Stimulated activated CD8-positive, alpha-beta memory T cell treated with anti-CD3 and anti-CD28 coated beads, Interleukin-2, amount 100 ng/mL, for 48 hours (primary cell): ENCODE data around the gene IFI16.
"Not testable (repeated sequence)": the region's sequence is repeated elsewhere in the genome, so short reads cannot be mapped to it uniquely, and the experiment has no call there.

Source experiments
- DNase-seq, 2 donors: peaks; one replicate each; pipeline ENCODE4 v3.0.0-alpha.2; 2020; ENCODE audit warnings: low read depth in 2 of 2

The IFI16 gene

DNA sequence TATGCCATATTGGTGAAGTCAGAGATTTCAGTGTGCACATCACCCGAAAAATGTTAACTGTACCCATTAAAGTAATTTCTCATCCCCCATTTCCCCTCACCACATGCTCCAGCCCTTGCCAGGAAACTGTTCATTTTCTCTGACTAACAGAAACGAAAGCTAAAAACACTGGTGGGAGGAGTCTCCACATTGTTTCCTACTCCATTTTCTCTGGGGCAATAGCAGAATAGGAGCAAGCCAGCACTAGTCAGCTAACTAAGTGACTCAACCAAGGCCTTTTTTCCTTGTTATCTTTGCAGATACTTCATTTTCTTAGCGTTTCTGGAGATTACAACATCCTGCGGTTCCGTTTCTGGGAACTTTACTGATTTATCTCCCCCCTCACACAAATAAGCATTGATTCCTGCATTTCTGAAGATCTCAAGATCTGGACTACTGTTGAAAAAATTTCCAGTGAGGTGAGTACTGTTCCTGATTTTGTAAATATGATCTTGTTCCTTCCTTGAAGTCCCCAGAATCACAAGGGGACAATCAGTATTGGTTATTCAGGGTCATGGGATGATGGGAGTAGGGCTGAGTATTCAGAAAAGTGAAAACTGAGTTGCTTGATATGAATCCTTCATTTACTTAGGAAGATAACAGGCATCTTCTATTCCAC is at the start of gene IFI16:
IFI16 (plus strand) TSS at position 204 of the 658 bp plus-strand sequence. CDS start 4,774 bp downstream, outside the sequence.
- DNase-seq: no peak

DNA sequence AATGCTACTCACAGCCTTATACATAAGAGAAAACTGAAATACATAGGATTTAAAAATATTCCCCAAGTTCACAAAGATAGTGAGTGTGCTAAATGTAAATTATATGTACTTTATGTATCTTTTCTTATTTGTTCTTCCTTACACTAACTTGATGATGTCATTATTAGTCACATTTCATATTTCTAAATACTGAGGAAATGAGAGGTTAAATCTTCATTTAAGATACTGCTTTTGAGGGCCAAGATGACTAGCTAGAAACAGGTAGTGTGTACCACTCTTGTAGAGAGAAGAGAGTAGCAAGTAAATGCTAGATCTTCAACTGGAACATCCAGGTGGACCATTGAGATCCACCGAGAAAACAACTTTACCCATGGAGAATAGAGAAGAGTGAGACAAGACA is 48.5 kb upstream of the IFI16 start:
- no peak for DNase-seq

DNA sequence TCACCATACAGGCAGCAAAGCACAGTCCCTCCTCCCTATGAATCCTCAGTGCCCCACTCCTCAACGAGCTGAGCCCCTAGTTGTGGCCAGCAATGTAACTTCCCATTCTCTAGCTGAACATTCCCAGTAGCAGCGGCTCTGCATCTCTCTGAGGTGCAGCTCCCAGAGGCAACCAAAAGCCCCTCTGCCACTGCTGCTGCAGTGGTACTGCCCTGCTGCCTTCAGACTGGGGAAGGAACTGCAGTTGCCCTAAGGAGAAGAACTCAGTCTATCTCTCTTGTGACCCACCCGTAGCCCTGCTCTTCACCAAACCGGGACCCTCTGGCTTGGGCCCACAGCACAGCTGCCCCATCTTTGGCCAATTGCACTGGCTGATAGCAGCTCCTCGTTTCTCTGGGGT is 46.7 kb upstream of the IFI16 start:
- no peak for DNase-seq

DNA sequence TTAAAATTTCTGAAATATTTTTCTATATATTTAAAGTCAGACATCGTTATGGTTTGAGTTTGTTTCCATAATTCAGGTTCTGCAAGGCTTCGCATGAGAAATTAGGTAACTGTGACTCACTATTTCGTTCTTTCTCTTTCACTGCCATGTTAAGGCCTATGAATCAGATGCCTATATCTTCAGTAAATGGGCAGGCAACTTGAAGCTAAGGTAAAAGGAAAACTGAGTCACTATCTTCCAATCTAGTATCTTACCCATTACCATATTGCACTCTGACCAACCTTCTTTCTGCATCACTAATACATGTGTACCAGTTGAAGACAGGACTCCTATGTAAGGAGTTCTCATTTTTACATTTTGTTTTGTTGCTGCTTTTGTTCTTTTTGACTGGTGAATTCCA is 40.5 kb upstream of the IFI16 start:
- no peak for DNase-seq

DNA sequence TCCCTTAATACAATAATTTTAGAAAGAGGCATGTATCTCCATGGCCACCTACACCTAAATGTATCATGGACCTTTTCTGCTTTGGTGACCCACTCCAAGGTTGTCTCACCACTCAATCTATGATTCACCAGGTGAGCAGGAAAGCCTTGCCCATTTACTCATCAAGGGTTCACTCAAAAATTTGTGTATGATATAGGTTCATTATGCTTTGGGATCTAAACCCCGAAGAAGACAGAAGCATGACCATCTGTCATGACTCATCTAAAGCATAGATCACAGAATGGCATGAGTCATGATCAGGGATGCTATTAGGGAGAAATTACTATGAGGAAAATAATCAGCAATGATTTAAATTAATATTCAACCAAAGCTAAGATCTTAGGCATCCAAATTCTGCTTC is 39.9 kb upstream of the IFI16 start:
- DNase-seq: no peak

DNA sequence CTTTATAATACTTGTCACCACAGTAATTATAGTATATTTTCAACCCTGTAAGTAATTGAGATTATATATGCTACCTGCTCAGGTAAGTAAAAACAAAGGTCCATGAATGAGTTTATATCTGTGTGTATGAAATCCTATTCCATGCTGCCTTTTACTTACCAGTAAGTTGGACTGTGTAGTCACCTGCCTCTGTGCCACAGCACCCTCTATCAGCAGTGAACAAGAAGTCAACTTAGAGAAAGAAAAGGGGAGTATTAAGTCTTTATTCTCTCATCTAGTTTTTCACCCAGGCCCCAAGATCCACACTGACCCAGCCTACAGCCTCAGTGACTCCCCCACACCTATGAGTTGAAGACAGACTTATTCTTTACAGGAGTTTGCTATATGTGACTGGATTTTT is 36.9 kb upstream of the IFI16 start:
- no peak for DNase-seq

DNA sequence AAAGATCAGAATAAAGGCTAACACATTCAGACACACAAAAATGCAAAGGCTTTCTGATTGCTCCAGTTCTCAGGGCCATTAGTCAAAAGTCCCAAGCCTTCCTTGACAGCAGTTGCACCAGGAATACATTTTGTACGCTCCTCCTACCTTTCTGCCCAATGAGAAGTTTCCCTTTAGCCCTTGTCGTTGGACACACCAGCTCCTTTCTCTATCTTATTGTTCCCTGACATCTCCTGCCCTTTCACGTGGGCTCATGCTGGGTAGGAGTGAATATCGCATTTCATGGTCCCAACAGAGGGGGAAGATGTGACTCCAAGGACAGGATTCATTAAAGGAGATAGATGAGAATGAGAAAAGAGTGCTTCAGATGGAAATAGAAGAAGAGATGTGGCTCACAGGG is 33.5 kb upstream of the IFI16 start:
- DNase-seq: no peak

DNA sequence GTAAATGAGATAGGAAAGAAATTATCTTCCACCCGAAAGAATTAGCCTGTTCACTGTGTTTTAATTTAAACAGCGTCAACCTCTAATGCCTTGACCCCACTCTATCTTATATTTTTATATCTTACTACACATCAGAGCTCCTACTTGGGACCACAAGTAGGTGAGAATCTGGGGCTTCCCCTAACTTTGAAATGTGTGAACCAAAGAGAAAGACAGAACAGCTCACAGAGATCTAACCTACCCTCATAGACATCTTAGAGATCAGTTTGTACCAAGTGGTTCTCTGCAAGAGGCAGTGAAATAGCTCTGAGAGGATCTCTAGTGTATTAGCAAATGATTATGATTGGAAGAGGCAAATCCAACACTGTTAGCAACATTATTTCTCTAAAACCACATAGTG is 31.0 kb upstream of the IFI16 start:
- DNase-seq: no peak

DNA sequence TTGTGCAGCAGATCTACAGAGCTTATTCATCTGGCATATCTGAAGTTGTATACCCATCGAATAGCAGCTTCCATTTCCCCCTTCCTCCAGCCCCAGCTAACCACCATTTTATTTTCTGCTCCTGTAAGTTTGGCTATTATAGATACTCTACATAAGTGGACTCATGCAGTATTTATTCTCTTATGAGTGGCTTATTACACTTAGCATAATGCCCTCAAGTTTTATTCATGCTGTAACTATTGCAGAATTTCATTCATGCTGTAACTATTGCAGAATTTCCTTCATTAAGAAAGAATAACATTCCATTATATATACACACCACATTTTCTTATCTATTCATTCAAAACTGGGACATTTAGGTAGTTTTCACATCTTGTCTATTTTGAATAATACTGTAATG is 30.5 kb upstream of the IFI16 start:
- DNase-seq: no peak

DNA sequence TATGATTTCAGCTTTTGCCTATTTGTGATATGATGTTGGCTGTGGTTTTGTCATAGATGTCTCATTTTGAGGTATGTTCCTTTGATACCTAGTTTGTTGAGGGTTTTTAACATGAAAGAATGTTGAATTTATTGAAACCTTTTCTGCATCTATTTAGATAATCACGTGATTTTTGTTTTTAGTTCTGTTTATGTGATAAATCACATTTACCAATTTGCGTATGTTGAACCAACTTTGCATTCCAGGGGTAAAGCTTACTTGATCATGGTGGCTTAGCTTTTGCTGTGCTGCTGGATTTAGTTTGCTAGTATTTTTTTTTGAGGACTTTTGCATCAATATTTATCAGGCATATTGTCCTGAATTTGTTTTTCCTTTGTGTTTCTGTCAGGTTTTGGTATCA is 26.5 kb upstream of the IFI16 start:
- DNase-seq: no peak

DNA sequence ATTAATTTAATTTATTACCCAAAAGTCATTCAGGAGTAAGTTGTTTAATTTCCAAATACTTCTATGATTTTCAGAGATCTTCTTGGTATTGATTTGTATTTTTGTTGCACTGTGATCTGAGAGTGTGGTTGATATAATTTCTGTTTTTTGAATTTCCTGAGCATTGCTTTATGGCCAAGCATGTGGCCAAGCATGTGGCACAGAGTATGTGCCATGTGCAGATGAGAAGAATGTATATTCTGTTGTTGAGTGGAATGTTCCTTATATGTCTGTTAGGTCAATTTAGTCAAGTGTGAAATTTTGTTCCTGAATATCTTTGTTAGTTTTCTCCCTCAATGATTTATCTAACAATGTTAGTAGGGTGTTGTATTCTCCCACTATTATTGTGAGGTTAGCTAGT is 25.3 kb upstream of the IFI16 start:
- no peak for DNase-seq

DNA sequence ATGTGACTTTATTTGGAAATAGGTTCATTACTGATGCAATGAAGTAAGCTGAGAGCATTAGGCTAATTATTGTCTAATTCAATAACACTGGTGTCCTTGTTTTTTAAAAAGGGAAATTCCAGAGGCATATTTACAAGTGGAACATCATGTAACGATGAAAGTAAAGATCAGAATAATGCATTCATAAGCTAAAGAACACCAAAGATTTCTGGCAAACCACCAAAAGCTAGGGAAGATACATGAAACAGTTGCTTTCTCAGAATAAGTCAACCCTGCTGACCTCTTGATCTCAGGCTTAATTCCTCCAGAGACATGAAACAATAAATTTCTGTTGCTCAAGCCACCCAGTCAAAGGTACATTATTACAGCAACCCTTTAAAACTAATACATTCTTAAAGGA is 20.3 kb upstream of the IFI16 start:
- no peak for DNase-seq

DNA sequence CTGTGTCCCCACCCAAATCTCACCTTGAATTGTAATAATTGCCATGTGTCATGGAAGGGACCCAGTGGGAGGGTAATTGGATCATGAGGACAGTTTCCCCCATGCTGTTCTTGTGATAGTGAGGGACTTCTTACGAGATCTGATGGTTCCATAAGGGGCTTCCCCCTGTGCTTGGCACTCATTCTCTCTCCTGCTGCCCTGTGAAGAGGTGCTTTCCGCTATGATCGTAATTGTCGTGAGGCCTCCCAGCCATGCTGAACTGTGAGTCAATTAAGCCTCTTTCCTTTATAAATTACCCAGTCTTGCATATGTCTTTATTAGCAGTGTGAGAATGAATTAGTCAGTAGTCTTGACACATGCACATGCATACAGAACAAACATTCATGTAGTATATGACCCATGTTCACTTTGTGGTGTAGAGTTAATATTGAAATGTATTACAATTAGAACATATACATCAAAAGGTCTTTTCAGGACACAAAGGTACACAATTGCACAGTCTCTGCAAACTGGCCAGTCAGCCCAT is 16.9 kb upstream of the IFI16 start:
- DNase-seq: no peak

DNA sequence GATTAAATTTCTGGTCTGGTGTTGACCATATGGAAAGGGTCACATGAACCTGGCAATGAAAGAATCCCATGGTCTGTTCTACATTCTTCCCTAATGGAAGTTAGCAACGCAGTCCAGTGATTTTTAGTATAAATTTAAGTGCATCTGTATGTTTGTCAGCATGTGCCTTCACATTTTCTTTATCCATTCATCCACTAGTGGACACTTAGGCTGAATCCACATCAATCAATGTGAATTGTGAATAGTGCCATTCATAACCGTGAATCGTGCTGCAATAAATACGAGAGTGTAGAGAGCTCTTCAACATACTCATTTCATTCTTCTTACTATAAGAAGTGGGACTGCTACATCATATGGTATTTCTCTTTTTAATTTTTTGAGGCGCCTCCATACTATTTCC is 12.7 kb upstream of the IFI16 start:
- DNase-seq: no peak

DNA sequence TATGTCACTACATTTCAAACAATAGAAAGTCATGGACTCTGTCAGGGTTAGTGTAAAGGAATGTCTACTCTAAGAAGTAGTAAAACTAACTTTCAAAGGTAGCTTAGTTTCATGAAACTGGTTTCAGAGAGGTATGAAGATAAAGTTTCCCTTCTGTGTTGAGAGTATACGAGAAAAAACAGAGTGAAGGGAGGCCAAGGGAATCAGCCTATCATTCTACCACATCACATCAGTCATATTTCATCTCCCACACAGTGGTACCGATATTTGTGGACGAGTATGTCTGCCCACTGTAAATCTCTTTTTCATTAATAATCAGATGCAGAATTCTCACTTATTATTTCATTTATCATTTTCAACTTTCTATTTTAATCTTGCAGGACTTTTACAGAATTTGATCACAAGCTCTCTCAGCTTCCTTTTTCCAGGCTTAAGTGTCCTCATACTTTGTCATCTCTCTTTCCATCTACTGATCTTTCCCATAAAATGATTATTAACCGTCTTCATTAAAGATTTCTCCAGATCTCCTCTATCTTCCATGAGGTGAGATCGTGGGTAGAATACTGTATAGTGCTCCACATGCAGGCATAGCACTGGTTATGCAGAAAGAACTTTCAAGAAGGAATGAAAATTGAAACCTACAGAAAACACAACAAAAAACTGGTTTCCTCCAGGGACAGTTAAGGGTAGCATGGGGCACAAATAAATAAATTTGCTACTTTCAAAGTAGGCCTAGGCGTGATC is 11.5 kb upstream of the IFI16 start:
- no peak for DNase-seq

DNA sequence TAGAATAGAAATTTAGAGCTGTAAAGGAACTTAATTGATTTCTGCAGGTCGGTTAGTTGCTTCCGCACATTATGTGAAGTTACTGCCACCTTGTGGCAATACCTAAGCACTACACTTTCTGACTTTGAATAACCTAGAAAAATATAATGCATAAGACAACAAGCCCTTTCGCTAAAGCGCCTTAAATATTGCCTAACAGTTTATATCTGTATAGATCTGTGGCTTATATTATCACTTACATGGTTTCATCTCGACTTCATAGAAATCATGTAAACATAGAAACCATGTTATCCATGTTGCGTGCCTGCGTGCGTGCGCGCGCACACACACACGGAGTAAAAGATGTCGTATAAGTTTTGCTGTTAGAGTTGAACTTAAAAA is 10.9 kb upstream of the IFI16 start:
- DNase-seq: no peak

DNA sequence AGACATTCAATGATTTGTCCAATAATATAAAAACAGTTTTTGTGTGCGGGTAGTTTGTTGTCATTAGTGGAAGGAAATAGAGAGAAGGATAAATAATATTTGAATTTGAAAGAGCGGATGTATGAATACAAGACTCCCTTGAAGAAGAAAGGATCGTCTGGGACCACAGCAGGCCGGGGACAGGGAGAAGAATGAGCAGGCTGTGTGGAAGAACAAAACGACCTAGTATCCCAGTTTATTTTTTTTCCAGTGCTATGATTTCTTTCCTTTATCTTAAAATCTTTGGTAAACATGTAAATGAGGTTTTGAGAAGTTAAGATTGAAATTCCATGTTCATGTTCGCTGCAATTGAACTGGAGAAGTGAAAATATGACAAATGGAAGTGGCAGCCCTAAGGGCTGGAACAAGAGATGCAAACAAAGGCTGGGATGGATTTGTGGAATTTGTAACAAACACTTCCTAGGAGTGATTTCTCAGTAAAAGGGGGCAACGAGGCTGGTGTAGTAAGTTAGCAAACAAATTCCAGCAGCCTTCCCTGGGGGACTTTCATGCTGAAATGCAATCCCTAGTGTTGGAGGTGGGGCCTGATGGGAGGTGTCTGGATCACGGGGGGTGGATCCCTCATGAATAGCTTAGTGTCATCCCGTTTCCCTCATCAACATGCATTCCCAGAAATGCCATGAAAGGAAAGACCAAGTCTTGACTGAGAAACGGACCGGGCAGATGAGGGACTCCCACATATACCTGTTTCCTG is 10.2 kb upstream of the IFI16 start:
- no peak for DNase-seq

DNA sequence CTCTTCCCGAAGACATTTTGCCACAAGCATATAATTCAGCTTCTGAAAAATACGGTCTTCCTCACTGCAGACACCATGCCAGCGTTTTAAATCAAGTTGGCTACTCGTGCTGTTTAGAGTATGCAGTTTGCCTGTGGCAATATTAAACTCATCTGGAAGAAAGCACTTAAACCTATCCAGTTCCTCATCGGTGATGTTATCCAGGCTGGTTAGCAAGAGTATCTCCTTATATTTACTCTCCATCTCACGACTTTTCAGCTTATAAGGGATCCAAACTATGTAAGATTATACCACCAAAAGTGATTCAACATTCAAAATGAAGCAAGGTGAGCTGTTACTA is 9.7 kb upstream of the IFI16 start:
- DNase-seq: no peak

DNA sequence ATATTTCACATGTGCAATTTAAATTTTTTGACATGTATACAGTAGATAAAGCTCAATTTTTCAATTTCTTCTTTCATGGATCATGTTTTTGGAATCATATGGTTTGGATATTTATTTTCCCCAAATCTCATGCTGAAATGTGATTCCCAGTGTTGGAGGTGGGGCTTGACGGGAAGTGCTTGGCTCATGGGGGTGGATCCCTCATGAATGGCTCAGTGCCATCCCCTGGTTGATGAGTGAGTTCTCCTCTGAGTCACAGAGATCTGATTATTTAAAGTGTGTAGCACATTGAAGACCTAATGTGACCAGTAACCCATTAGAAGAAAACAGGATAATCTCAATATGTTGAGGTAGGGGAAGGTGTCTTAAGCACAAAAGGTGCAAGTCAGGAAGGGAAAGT is 9.1 kb upstream of the IFI16 start:
- DNase-seq: no peak

DNA sequence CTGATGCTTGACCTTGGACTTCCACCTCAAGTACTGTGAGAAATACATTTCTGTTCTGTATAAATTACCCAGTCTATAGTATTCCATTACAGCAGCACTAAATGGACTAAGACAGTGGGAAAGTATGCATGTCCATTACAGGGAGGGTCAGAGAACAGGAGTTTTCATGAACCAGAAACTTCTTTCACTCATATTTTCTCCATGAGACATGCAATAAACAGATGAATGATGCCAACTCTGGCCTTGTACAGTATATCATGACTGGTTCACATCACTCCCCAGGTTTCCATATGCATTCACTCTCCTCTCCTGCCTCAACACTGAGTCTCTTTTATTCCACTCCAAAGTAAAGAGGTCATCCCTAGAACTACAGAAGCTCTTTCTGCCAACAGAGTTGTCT is 4.5 kb upstream of the IFI16 start:
- DNase-seq: no peak

DNA sequence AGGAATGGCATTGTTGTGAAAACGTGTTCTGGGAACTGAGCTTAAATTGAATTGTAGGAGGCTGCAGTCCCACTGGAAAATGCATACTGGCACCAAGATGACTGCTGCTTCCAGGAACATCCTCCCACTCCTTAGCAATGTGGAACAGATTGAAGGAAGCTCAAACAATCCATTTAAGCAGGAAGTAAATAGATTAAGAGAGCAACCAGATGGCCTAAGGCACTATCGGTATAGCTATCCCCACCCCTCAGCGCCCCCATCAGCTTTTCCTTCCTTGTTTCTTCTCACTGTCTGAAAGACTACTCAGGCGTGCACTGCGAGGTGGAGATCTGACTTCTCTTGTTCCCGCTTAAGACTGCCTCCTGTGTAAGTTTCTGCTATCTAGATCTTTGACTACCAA is 4.0 kb upstream of the IFI16 start:
- no peak for DNase-seq

DNA sequence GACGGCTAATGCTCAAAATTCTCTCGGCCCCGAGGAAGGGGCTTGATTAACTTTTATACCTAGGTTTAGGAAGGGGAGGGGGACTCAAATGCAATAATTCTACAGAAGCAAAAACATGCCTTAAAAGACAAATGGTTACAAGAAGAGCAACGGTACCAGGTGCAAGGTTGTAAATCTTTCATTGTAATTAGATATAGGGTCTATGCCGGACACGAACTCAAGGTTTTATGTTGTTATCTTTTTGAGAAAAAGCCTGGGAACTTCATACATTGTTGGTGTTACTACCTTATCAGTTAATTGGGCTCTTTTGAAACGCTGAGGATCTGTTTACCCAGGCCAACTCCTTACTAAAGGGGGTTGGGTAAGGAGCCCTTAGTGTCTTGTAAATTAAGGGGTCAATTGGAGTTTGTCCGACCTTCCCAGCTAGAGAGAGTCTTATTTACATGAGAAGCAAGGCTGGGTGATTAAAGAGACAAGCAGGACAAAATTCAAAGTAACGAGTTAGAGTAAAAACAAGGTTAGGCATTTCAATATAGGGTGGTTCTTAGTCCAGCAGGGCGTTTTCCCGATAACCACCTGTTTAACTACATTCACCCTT is 3.4 kb upstream of the IFI16 start:
- DNase-seq: not testable (repeated sequence)

DNA sequence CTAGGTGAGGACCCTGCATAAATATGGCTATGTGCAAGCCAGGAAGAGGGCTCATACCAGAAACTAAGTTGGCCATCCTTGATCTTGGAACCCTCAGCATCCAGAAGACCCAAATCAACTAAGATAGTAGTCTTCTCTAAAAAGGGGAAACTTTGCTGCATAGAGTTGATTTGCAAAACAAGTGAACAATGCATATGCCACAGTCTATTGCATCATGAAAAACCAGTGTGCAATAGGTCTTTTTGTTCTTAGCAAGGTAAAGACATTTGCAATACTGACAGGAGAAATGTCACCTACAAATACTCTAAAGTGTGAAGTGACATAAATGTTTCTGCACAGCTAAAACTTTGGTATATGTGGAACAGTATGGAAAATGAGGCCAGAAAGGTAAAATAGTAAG is 2.0 kb upstream of the IFI16 start:
- no peak for DNase-seq
